ENCODE data around the gene KLHDC8B. TPM values are rescaled to one million over a fixed set of nuclear protein-coding genes. Genes with fewer than 3 reads are reported as not detected.
"Not testable (repeated sequence)": the region's sequence is repeated elsewhere in the genome, so short reads cannot be mapped to it uniquely, and the experiment has no call there.

KLHDC8B gene
- total and polyA plus RNA-seq, 2 donors: 27.3 to 80.8 TPM

DNA sequence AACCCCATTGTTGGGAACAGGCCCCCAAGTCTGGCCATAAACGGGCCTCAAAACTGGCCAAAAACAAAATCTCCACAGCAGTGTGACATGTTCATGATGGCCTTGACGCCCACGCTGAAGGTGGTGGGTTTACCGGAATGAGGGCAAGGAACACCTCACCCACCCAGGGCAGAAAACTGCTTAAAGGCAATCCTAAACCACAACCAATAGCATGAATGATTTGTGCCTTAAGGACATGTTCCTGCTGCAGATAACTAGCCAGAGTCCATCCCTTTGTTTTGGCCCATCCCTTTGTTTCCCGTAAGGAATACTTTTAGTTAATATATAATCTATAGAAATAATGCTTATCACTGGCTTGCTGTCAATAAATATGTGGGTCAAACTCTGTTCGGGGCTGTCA lies 47.7 kb downstream of the KLHDC8B start:
- 90% methylated on average over 6 of the region's 6 CpGs for WGBS
- Histone ChIP-seq H3K27ac (ENCODE audit: low read depth) (no peak overlapping the region), H3K4me1 (ENCODE audit: insufficient read depth) (no peaks in the 10 kb centered on the region), H3K4me3 (ENCODE audit: low read depth, low read length) (no peak overlapping the region), H3K36me3 (ENCODE audit: insufficient read depth) (no peaks in the 10 kb centered on the region)
- DNase-seq (ENCODE audit: extremely low spot score): no peak

DNA sequence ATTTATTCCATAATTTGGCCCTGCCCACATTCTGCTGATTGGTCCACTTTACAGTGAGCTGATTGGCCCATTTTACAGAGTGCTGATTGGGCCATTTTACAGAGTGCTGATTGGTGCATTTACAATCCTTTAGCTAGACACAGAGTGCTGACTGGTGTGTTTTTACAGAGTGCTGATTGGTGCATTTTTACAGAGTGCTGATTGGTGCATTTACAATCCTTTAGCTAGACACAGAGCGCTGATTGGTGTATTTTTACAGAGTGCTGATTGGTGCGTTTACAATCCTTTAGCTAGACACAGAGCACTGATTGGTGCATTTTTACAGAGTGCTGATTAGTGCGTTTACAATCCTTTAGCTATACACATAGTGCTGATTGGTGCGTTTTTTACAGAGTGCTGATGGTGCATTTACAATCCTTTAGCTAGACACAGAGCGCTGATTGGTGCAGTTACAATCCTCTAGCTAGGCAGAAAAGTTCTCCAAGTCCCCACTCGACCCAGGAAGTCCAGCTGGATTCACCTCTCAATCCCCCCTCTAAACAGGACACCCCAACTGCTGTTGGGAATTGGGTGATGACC lies 49.7 kb downstream of the KLHDC8B start:
- WGBS: 89% methylated on average over 6 of the region's 6 CpGs
- not testable (repeated sequence) for H3K36me3 ChIP-seq (ENCODE audit: insufficient read depth); H3K4me1 ChIP-seq (ENCODE audit: insufficient read depth); DNase-seq (ENCODE audit: extremely low spot score); H3K27ac ChIP-seq (ENCODE audit: low read depth); H3K4me3 ChIP-seq (ENCODE audit: low read depth, low read length)

DNA sequence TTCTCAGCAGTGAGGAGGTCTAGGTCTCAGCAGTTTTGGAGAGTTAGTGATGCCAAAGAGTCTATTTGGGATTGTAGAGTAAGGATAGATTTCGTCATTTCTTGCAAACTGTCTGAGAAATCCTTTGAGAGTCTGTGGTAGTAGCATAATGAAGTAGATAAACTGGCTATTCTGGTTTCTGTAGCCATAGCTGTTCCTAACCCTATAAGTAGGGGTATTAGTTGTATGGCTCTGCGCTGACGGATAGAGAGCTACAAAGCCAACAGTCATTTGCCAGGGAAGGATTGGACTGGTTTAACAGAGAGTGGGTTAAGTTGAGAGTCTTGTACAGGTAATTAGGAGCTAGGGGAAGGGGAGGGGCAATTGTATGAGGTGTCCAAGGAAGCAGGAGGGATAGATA lies 50.6 kb downstream of the KLHDC8B start:
- DNase-seq (ENCODE audit: extremely low spot score): no peak
- WGBS: 86% methylated on average over 3 of the region's 3 CpGs

More for the DNA sequence above, 50.6 kb downstream of the KLHDC8B start:
- Histone ChIP-seq H3K4me1 (ENCODE audit: insufficient read depth) (no peaks in the 10 kb centered on the region), H3K27ac (ENCODE audit: low read depth) (no peak overlapping the region), H3K36me3 (ENCODE audit: insufficient read depth) (no peaks in the 10 kb centered on the region), H3K4me3 (ENCODE audit: low read depth, low read length) (no peak overlapping the region)

Other genes with a start within 250 kb of the KLHDC8B start
- 30.9 TPM for gene P4HTM, start 181.4 kb upstream of the KLHDC8B start, total RNA-seq
- 31.6 TPM for gene P4HTM, start 181.4 kb upstream of the KLHDC8B start, polyA plus RNA-seq
- gene WDR6, start 164.2 kb upstream of the KLHDC8B start, total RNA-seq: 66.2 TPM
- 132 TPM for gene WDR6, start 164.2 kb upstream of the KLHDC8B start, polyA plus RNA-seq
- 26.7 TPM for gene DALRD3, start 153.0 kb upstream of the KLHDC8B start, total RNA-seq
- 28.3 TPM for gene DALRD3, start 153.0 kb upstream of the KLHDC8B start, polyA plus RNA-seq
- gene NDUFAF3, start 149.5 kb upstream of the KLHDC8B start, total RNA-seq: 43.2 TPM
- 81.6 TPM for gene NDUFAF3, start 149.5 kb upstream of the KLHDC8B start, polyA plus RNA-seq
- gene IMPDH2, start 142.2 kb upstream of the KLHDC8B start, total RNA-seq: 247 TPM
- gene IMPDH2, start 142.2 kb upstream of the KLHDC8B start, polyA plus RNA-seq: 192 TPM
- 63.0 TPM for gene QRICH1, start 77.5 kb upstream of the KLHDC8B start, total RNA-seq
- gene QRICH1, start 77.5 kb upstream of the KLHDC8B start, polyA plus RNA-seq: 40.7 TPM
- 197 TPM for gene QARS1, start 66.8 kb upstream of the KLHDC8B start, total RNA-seq
- 242 TPM for gene QARS1, start 66.8 kb upstream of the KLHDC8B start, polyA plus RNA-seq
- gene USP19, start 50.8 kb upstream of the KLHDC8B start, total RNA-seq: 30.8 TPM
- gene USP19, start 50.8 kb upstream of the KLHDC8B start, polyA plus RNA-seq: 44.8 TPM
- gene LAMB2, start 38.5 kb upstream of the KLHDC8B start, total RNA-seq: 429 TPM
- 366 TPM for gene LAMB2, start 38.5 kb upstream of the KLHDC8B start, polyA plus RNA-seq
- 10.3 TPM for gene CCDC71, start 5.3 kb upstream of the KLHDC8B start, total RNA-seq
- 25.6 TPM for gene CCDC71, start 5.3 kb upstream of the KLHDC8B start, polyA plus RNA-seq
- gene C3orf62, start 105.6 kb downstream of the KLHDC8B start, total RNA-seq: 6.0 TPM
- 3.0 TPM for gene C3orf62, start 105.6 kb downstream of the KLHDC8B start, polyA plus RNA-seq
- gene USP4, start 168.5 kb downstream of the KLHDC8B start, total RNA-seq: 23.7 TPM
- gene USP4, start 168.5 kb downstream of the KLHDC8B start, polyA plus RNA-seq: 34.2 TPM
- 49.2 TPM for gene GPX1, start 186.8 kb downstream of the KLHDC8B start, total RNA-seq
- 411 TPM for gene GPX1, start 186.8 kb downstream of the KLHDC8B start, polyA plus RNA-seq
- 308 TPM for gene RHOA, start 240.4 kb downstream of the KLHDC8B start, total RNA-seq
- 451 TPM for gene RHOA, start 240.4 kb downstream of the KLHDC8B start, polyA plus RNA-seq
- 11.1 TPM for gene TCTA, start 240.8 kb downstream of the KLHDC8B start, total RNA-seq
- gene TCTA, start 240.8 kb downstream of the KLHDC8B start, polyA plus RNA-seq: 38.4 TPM

All from urinary bladder (tissue), 4 donors.